Effector memory CD4-positive, alpha-beta T cell (primary cell): ENCODE results near the gene OSBPL2.

ENCODE experiments used
- DNase-seq, 3 donors: peaks; one replicate each; pipeline ENCODE4 v3.0.0-alpha.2; 2020
- H3K27ac ChIP-seq: 2 replicates; pipeline ENCODE4 v1.7.0; 2013; ENCODE audit warnings: mild to moderate bottlenecking, low read length, moderate library complexity; ENCODE audit not compliant: insufficient read depth, poor library complexity, severe bottlenecking
- H3K27me3 ChIP-seq: replicated peaks from 2 replicates; pipeline ENCODE4 v1.7.0; 2013; ENCODE audit warnings: mild to moderate bottlenecking, low read length; ENCODE audit not compliant: insufficient read depth, control insufficient read depth, poor library complexity, severe bottlenecking
- H3K36me3 ChIP-seq: 2 replicates; pipeline ENCODE4 v1.7.0; 2013; ENCODE audit warnings: mild to moderate bottlenecking, low read length, moderate library complexity; ENCODE audit not compliant: control insufficient read depth, insufficient read depth
- H3K4me1 ChIP-seq: 2 replicates; pipeline ENCODE4 v1.7.0; 2013; ENCODE audit warnings: low read length, mild to moderate bottlenecking; ENCODE audit not compliant: control insufficient read depth, insufficient read depth, poor library complexity, severe bottlenecking
- H3K4me3 ChIP-seq: 2 replicates; pipeline ENCODE4 v1.7.0; 2013; ENCODE audit warnings: low read length, low read depth, mild to moderate bottlenecking; ENCODE audit not compliant: insufficient read depth, poor library complexity, severe bottlenecking
- H3K9me3 ChIP-seq: 2 replicates; pipeline ENCODE4 v1.7.0; 2013; ENCODE audit warnings: mild to moderate bottlenecking, low read length, moderate library complexity; ENCODE audit not compliant: control insufficient read depth
- total RNA-seq, 3 donors: gene quantifications; one replicate each; lab custom pipeline; 2026; lab: John Stamatoyannopoulos, UW

Gene OSBPL2
- total RNA-seq = 61.6 to 77.4 (median 66.1) reads per million in 3 donors

GRCh38 chr20:62237801-62238568, at the start of gene OSBPL2:
Gene OSBPL2 (plus strand): TSS chr20:62238521. CDS start chr20:62256185, 17,664 bp downstream.
- Histone ChIP-seq H3K36me3 (peaks cover 9% of the 10 kb centered on the region), H3K27ac (peak within 1 kb of the TSS; percentile 65), H3K4me1 (peaks cover 8% of the 10 kb centered on the region), H3K9me3 (no peaks in the 10 kb centered on the region), H3K4me3 (peak within 1 kb of the TSS; percentile 53), H3K27me3 (no peaks in the 10 kb centered on the region)
- peak; percentile 100 for DNase-seq

GRCh38 chr20:62190639-62191411, 47.5 kb upstream of the OSBPL2 start:
- Histone ChIP-seq H3K27me3 (no peaks in the 10 kb centered on the region), H3K4me1 (no peaks in the 10 kb centered on the region), H3K27ac (no peak overlapping the region), H3K9me3 (no peaks in the 10 kb centered on the region), H3K4me3 (no peak overlapping the region), H3K36me3 (peaks cover 17% of the 10 kb centered on the region)
- DNase-seq = no peak

- no peaks in the 10 kb centered on the region for H3K4me1 ChIP-seq
- H3K9me3 ChIP-seq = no peaks in the 10 kb centered on the region
- no peaks in the 10 kb centered on the region for H3K27me3 ChIP-seq
- DNase-seq = no peak
- H3K27ac ChIP-seq = no peak overlapping the region
- peaks cover 22% of the 10 kb centered on the region for H3K36me3 ChIP-seq
- H3K4me3 ChIP-seq = no peak overlapping the region
Observed at GRCh38 chr20:62191781-62192559, 46.4 kb upstream of the OSBPL2 start.

GRCh38 chr20:62192635-62193034, 45.7 kb upstream of the OSBPL2 start:
- Histone ChIP-seq H3K36me3 (peaks cover 24% of the 10 kb centered on the region), H3K4me3 (no peak overlapping the region), H3K4me1 (no peaks in the 10 kb centered on the region), H3K27ac (no peak overlapping the region), H3K9me3 (no peaks in the 10 kb centered on the region), H3K27me3 (no peaks in the 10 kb centered on the region)
- no peak for DNase-seq

- Histone ChIP-seq H3K36me3 (peaks cover 31% of the 10 kb centered on the region), H3K4me1 (no peaks in the 10 kb centered on the region), H3K27ac (no peak overlapping the region), H3K9me3 (no peaks in the 10 kb centered on the region), H3K27me3 (no peaks in the 10 kb centered on the region), H3K4me3 (no peak overlapping the region)
- no peak for DNase-seq
Observed at GRCh38 chr20:62193079-62194025, 45.0 kb upstream of the OSBPL2 start.

GRCh38 chr20:62195075-62195405, 43.3 kb upstream of the OSBPL2 start:
- Histone ChIP-seq H3K4me3 (no peak overlapping the region), H3K27ac (no peak overlapping the region), H3K4me1 (no peaks in the 10 kb centered on the region), H3K36me3 (peaks cover 32% of the 10 kb centered on the region), H3K27me3 (no peaks in the 10 kb centered on the region), H3K9me3 (no peaks in the 10 kb centered on the region)
- DNase-seq = no peak

- Histone ChIP-seq H3K36me3 (peaks cover 38% of the 10 kb centered on the region), H3K27ac (no peak overlapping the region), H3K4me1 (no peaks in the 10 kb centered on the region), H3K9me3 (no peaks in the 10 kb centered on the region), H3K4me3 (no peak overlapping the region), H3K27me3 (no peaks in the 10 kb centered on the region)
- no peak for DNase-seq
Observed at GRCh38 chr20:62195736-62196135, 42.6 kb upstream of the OSBPL2 start.

GRCh38 chr20:62196286-62196685, 42.0 kb upstream of the OSBPL2 start:
- peaks cover 44% of the 10 kb centered on the region for H3K36me3 ChIP-seq
- no peaks in the 10 kb centered on the region for H3K9me3 ChIP-seq
- no peak for DNase-seq
- H3K4me3 ChIP-seq = no peak overlapping the region
- no peak overlapping the region for H3K27ac ChIP-seq
- no peaks in the 10 kb centered on the region for H3K27me3 ChIP-seq
- no peaks in the 10 kb centered on the region for H3K4me1 ChIP-seq

- no peak overlapping the region for H3K4me3 ChIP-seq
- H3K27ac ChIP-seq = no peak overlapping the region
- no peak for DNase-seq
- H3K9me3 ChIP-seq = no peaks in the 10 kb centered on the region
- H3K4me1 ChIP-seq = no peaks in the 10 kb centered on the region
- no peaks in the 10 kb centered on the region for H3K27me3 ChIP-seq
- H3K36me3 ChIP-seq = peaks cover 52% of the 10 kb centered on the region
Observed at GRCh38 chr20:62197311-62197710, 41.0 kb upstream of the OSBPL2 start.
